ENCODE data around the gene CCDC14. TPM values are rescaled to one million over a fixed set of nuclear protein-coding genes. Genes with fewer than 3 reads are reported as not detected.

Gene CCDC14
- polyA plus RNA-seq, 4 donors: 96.3 to 175 (median 150) TPM

Other genes starting within 250 kb of the CCDC14 start
- 100 to 1,000 TPM; 129 to 170 (median 136) TPM for gene MYLK, start 76.9 kb downstream of the CCDC14 start, polyA plus RNA-seq (ENCODE audit: insufficient read length in 4 of 4)
- gene ROPN1, start 30.9 kb upstream of the CCDC14 start, polyA plus RNA-seq (ENCODE audit: insufficient read length in 4 of 4): under 1 TPM in 2 of 4 donors, not detected in 2; 0.11 to 0.15 TPM
- 10 to 100 TPM; 18.8 to 28.1 (median 27.7) TPM for gene KALRN, start 72.1 kb upstream of the CCDC14 start, polyA plus RNA-seq (ENCODE audit: insufficient read length in 4 of 4)

Measured in left renal pelvis (tissue), 4 donors.